Measurements from ENCODE around the gene FAM149B1. TPM values are rescaled to one million over a fixed set of nuclear protein-coding genes. Genes with fewer than 3 reads are reported as not detected.

Gene FAM149B1
- total RNA-seq, 1 donor from 2014 or later: 23.5 TPM

- intact Hi-C loops (cut with DNase I): no loop called here
Measured at GRCh38 chr10:73219384-73219783, 51.5 kb downstream of the FAM149B1 start.

DNA sequence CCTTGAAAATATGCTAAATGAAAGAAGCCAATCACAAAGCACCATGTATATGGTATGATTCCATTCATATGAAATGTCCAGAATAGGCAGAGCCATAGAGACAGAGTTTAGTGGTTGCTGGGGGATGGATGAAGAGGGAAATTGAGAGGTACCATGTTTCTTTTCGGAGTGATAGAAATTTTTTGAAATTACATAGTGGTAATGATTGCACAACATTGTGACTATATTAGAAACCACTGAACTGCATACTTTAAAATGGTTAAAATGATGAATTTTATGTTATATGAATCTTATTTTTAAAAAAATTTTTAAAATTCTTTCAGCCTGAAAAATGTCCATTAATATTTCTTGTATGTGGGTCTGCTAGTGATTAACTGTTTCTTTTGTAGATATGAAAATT is 53.1 kb downstream of the FAM149B1 start:
- Histone ChIP-seq H3K4me3 (no peak overlapping the region), H3K27me3 (ENCODE audit: low read depth) (no peaks in the 10 kb centered on the region), H3K27ac (no peak overlapping the region), H3K9me3 (no peaks in the 10 kb centered on the region), H3K36me3 (peaks cover 24% of the 10 kb centered on the region), H3K4me1 (no peaks in the 10 kb centered on the region)
- TF ChIP-seq, protein P1, sequence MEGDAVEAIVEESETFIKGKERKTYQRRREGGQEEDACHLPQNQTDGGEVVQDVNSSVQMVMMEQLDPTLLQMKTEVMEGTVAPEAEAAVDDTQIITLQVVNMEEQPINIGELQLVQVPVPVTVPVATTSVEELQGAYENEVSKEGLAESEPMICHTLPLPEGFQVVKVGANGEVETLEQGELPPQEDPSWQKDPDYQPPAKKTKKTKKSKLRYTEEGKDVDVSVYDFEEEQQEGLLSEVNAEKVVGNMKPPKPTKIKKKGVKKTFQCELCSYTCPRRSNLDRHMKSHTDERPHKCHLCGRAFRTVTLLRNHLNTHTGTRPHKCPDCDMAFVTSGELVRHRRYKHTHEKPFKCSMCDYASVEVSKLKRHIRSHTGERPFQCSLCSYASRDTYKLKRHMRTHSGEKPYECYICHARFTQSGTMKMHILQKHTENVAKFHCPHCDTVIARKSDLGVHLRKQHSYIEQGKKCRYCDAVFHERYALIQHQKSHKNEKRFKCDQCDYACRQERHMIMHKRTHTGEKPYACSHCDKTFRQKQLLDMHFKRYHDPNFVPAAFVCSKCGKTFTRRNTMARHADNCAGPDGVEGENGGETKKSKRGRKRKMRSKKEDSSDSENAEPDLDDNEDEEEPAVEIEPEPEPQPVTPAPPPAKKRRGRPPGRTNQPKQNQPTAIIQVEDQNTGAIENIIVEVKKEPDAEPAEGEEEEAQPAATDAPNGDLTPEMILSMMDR (IDR thresholded peaks at IDR 0.05): no peak
- ATAC-seq (no peak), DNase-seq (no peak)
- intact Hi-C loops (cut with DNase I): no loop called here

More at GRCh38 chr10:73219384-73219783, 51.5 kb downstream of the FAM149B1 start:
- Histone ChIP-seq H3K27ac (no peak overlapping the region), H3K4me1 (no peaks in the 10 kb centered on the region), H3K27me3 (ENCODE audit: low read depth) (no peaks in the 10 kb centered on the region), H3K9me3 (no peaks in the 10 kb centered on the region), H3K4me3 (no peak overlapping the region), H3K36me3 (peaks cover 24% of the 10 kb centered on the region)
- ATAC-seq (no peak), DNase-seq (no peak)
- TF ChIP-seq, protein P1 (IDR thresholded peaks at IDR 0.05): no peak

DNA sequence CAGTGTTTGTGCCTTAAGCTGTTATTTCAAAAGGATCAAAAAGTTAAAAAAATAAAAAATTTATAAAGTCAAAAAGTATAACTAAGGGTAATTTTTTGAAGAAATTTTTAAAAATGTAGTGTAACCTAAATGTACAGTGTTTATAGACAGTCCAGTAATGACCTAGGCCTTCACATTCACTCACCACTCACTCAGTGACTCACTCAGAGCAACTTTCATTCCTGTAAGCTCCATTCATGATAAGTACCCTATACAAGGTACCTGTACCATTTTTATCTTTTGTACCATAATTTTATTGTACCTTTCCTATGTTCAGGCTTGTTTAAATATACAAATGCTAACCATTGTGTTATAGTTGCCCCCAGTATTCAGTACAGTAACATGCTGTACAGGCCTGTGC is 57.6 kb downstream of the FAM149B1 start:
- TF ChIP-seq, protein P1 (IDR thresholded peaks at IDR 0.05): no peak
- Histone ChIP-seq H3K4me1 (no peaks in the 10 kb centered on the region), H3K36me3 (peaks cover 6% of the 10 kb centered on the region), H3K9me3 (no peaks in the 10 kb centered on the region), H3K27ac (no peak overlapping the region), H3K4me3 (no peak overlapping the region), H3K27me3 (ENCODE audit: low read depth) (no peaks in the 10 kb centered on the region)
- no peak for ATAC-seq
- no peak for DNase-seq
- intact Hi-C loops (cut with DNase I): no loop called here

GRCh38 chr10:73226663-73227062 is 58.7 kb downstream of the FAM149B1 start:
- intact Hi-C loops (cut with DNase I): no loop called here
- Histone ChIP-seq H3K27me3 (ENCODE audit: low read depth) (no peaks in the 10 kb centered on the region), H3K36me3 (peaks cover 15% of the 10 kb centered on the region), H3K4me3 (no peak overlapping the region), H3K27ac (no peak overlapping the region), H3K4me1 (no peaks in the 10 kb centered on the region), H3K9me3 (no peaks in the 10 kb centered on the region)
- ATAC-seq (no peak), DNase-seq (no peak)
- TF ChIP-seq, protein P1 (IDR thresholded peaks at IDR 0.05): no peak

- H3K27me3 ChIP-seq (ENCODE audit: low read depth): no peaks in the 10 kb centered on the region
- no peaks in the 10 kb centered on the region for H3K4me1 ChIP-seq
- H3K36me3 ChIP-seq: peaks cover 31% of the 10 kb centered on the region
- TF ChIP-seq, protein P1 (IDR thresholded peaks at IDR 0.05): no peak
- intact Hi-C loops (cut with DNase I): no loop called here
- DNase-seq (no peak), ATAC-seq (peak in 1 of 2 donors; percentile 36)
- H3K9me3 ChIP-seq: no peaks in the 10 kb centered on the region
- H3K27ac ChIP-seq: no peak overlapping the region
- H3K4me3 ChIP-seq: no peak overlapping the region
Measured at GRCh38 chr10:73228247-73228646, 60.3 kb downstream of the FAM149B1 start.

- Histone ChIP-seq H3K9me3 (no peaks in the 10 kb centered on the region), H3K27ac (no peak overlapping the region), H3K4me1 (no peaks in the 10 kb centered on the region), H3K36me3 (peaks cover 44% of the 10 kb centered on the region), H3K27me3 (ENCODE audit: low read depth) (no peaks in the 10 kb centered on the region), H3K4me3 (no peak overlapping the region)
- intact Hi-C loops (cut with DNase I): no loop called here
- TF ChIP-seq, protein P1 (IDR thresholded peaks at IDR 0.05): no peak
- DNase-seq: no peak
- ATAC-seq: peak; percentile 60 to 66
Measured at GRCh38 chr10:73229567-73229966, 61.6 kb downstream of the FAM149B1 start.
